ENCODE data around the gene ARHGAP1.

DNA sequence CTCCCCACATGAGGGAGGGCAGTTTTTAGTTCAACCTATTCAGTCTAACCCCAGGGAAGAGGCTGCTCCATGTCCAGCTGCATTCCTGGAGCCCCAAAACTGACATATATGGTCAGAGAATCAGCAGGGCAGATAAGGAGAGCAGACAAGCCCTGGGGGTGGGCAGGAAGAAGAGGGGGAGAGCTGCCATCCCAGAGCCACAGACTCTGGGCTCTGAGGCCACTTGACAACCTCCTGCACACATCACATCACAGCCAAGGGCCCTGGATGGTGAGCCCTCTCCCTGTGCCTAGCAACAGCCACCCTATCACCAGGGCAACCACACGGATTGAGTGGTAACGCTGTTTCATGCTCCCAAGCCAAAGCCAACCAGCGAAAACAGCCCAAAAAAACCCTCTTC is 3.1 kb downstream of the ARHGAP1 start:
- TF ChIP-seq CTCF (conservative IDR thresholded peaks at IDR 0.05; ENCODE audit: low read depth, low read length) (no peak), POLR2A (IDR thresholded peaks at IDR 0.05; ENCODE audit: low read depth, low read length) (no peak), SMC3 (IDR thresholded peaks at IDR 0.05; ENCODE audit: low read depth, low read length) (no peak), MXI1 (IDR thresholded peaks at IDR 0.05; ENCODE audit: borderline replicate concordance, low read depth, low read length) (no peak), FOS (IDR thresholded peaks at IDR 0.05; ENCODE audit: low read depth, low read length) (no peak), CEBPB (IDR thresholded peaks at IDR 0.05; ENCODE audit: low read depth, low read length) (no peak), RAD21 (IDR thresholded peaks at IDR 0.05; ENCODE audit: low read length) (no peak), MAZ (IDR thresholded peaks at IDR 0.05; ENCODE audit: borderline replicate concordance, low read depth, low read length) (no peak), BHLHE40 (IDR thresholded peaks at IDR 0.05; ENCODE audit: low read depth, low read length) (no peak), MAFK (IDR thresholded peaks at IDR 0.05; ENCODE audit: low read depth, low read length) (no peak), CHD1 (IDR thresholded peaks at IDR 0.05; ENCODE audit: low read depth, low read length) (no peak)
- TF ChIP-seq, protein P1, sequence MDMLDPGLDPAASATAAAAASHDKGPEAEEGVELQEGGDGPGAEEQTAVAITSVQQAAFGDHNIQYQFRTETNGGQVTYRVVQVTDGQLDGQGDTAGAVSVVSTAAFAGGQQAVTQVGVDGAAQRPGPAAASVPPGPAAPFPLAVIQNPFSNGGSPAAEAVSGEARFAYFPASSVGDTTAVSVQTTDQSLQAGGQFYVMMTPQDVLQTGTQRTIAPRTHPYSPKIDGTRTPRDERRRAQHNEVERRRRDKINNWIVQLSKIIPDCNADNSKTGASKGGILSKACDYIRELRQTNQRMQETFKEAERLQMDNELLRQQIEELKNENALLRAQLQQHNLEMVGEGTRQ (IDR thresholded peaks at IDR 0.05; ENCODE audit: low read depth, low read length): no peak
